Sigmoid colon (tissue), 7 donors: ENCODE results near the gene PAWR. TPM values are rescaled to one million over a fixed set of nuclear protein-coding genes. Genes with fewer than 3 reads are reported as not detected.

ENCODE experiments used
- DNase-seq: peaks from one replicate; pipeline ENCODE4 v3.0.0-alpha.2; 2019
- H3K27ac ChIP-seq, 4 donors: fragments of 200-600 bp; sonication (generic); one replicate each; pipeline ENCODE4 v1.5.1; 2016 to 2019; ENCODE audit warnings: mild to moderate bottlenecking in 1 of 4
- H3K27me3 ChIP-seq, 3 donors: fragments of 200-600 bp; sonication (generic); one replicate each; pipeline ENCODE4 v1.5.1; 2019; ENCODE audit warnings: mild to moderate bottlenecking in 1 of 3
- H3K36me3 ChIP-seq, 4 donors: fragments of 200-600 bp; sonication (generic); one replicate each; pipeline ENCODE4 v1.5.1; 2016 to 2019
- H3K4me1 ChIP-seq, 4 donors: fragments of 200-600 bp; sonication (generic); one replicate each; pipeline ENCODE4 v1.5.1; 2017 to 2019
- H3K4me3 ChIP-seq, 4 donors: fragments of 200-600 bp; sonication (generic); one replicate each; pipeline ENCODE4 v1.5.1; 2017 to 2019; ENCODE audit warnings: mild to moderate bottlenecking in 2 of 4, moderate library complexity in 1 of 4
- H3K9me3 ChIP-seq, 4 donors: fragments of 200-600 bp in 3 of 4; sonication (generic) in 3 of 4; one replicate each; pipeline versions ENCODE4 v1.5.1 to v1.6.1; 2013 to 2019
- CTCF ChIP-seq, 4 experiments: fragments of 450-650 bp in 3 of 4; fragments of 200-600 bp in 1 of 4; IDR thresholded peaks; one replicate each; pipeline ENCODE4 v1.5.1; 2016 to 2019; ENCODE audit warnings: antibody characterized with exemption in 4 of 4, mild to moderate bottlenecking in 3 of 4, moderate library complexity in 2 of 4
- EP300 ChIP-seq, 4 donors: sonication (generic); formaldehyde crosslinking; IDR thresholded peaks; one replicate each; pipeline ENCODE4 v1.6.1; 2017; ENCODE audit warnings: antibody characterized with exemption in 4 of 4
- POLR2A ChIP-seq, 2 donors: fragments of 450-650 bp; IDR thresholded peaks; one replicate each; pipeline ENCODE4 v1.6.1; 2016; ENCODE audit warnings: antibody characterized with exemption in 2 of 2, mild to moderate bottlenecking in 2 of 2, moderate library complexity in 2 of 2
- POLR2AphosphoS5 ChIP-seq, 4 donors: sonication (generic); formaldehyde crosslinking; IDR thresholded peaks; one replicate each; pipeline ENCODE4 v1.6.1; 2017; ENCODE audit warnings: antibody characterized with exemption in 4 of 4
- WGBS, 2 donors: extraction: QIAGEN DNeasy Blood & Tissue Kit; methylation state at CpG; one replicate each; pipeline ENCODE4 v1.1.7; 2013; 5-methylcytosine and 5-hydroxymethylcytosine counted together
- intact Hi-C: fragments of 100-400 bp; cut with DNase I; formaldehyde crosslinking; loops from one replicate; pipeline ENCODE4 v1.15.1; 2023
- polyA plus RNA-seq, 3 donors: library from polyadenylated mRNA; stranded (reverse); fragments of 200-250 nt; gene quantifications; one replicate each; pipeline ENCODE4 v1.2.3, GENCODE V29; 2013
- total RNA-seq, 4 donors: library from RNA; depleted of rRNA; stranded (reverse); fragments of >200 nt; gene quantifications; one replicate each; pipeline ENCODE4 v1.1.0, GENCODE V29; 2016
- donor health status: healthy with polysubstance abuse.
- donor health status: Bipolar disorder and iron deficiency.
- donor health status: healthy.

The PAWR gene
- total and polyA plus RNA-seq, 7 donors, result 7.8 to 53.5 (median 24.5) TPM

- 4 to 16% methylated on average over 11 of the region's 11 CpGs for WGBS, 2 donors
- intact Hi-C loops, result loop anchor here (2.0 kb wide), 1 partner anchor 495 kb away; no protein-coding TSS in a partner anchor
- Histone ChIP-seq H3K4me1 (peaks cover 0 to 31% (median 9%) of the 10 kb centered on the region in 4 donors), H3K9me3 (no peaks in the 10 kb centered on the region), H3K36me3 (no peaks in the 10 kb centered on the region), H3K27me3 (no peaks in the 10 kb centered on the region), H3K27ac (peak overlapping the region; percentile 83 to 91 (median 87)), H3K4me3 (peak overlapping the region; percentile 69 to 88 (median 86))
- TF ChIP-seq POLR2A (IDR thresholded peaks at IDR 0.05) (no peak), POLR2AphosphoS5 (IDR thresholded peaks at IDR 0.05) (no peak), CTCF (IDR thresholded peaks at IDR 0.05) (no peak), EP300 (IDR thresholded peaks at IDR 0.05) (no peak)
- DNase-seq, result no peak
Measured at GRCh38 chr12:79691511-79692248, 916 bp upstream of the PAWR start.

GRCh38 chr12:79690142-79690637, 574 bp downstream of the PAWR start:
- Histone ChIP-seq H3K36me3 (no peaks in the 10 kb centered on the region), H3K4me1 (peaks cover 0 to 39% (median 10%) of the 10 kb centered on the region in 4 donors), H3K4me3 (peak overlapping the region; percentile 69 to 88 (median 86)), H3K27me3 (no peaks in the 10 kb centered on the region), H3K27ac (peak overlapping the region; percentile 83 to 91 (median 87)), H3K9me3 (no peaks in the 10 kb centered on the region)
- intact Hi-C loops, result loop anchor here (2.0 kb wide), 1 partner anchor 497 kb away; no protein-coding TSS in a partner anchor
- no peak for TF ChIP-seq EP300 (IDR thresholded peaks at IDR 0.05)
- no peak for TF ChIP-seq CTCF (IDR thresholded peaks at IDR 0.05)
- no peak for TF ChIP-seq POLR2A (IDR thresholded peaks at IDR 0.05)
- no peak for TF ChIP-seq POLR2AphosphoS5 (IDR thresholded peaks at IDR 0.05)
- WGBS, 2 donors, result 0% methylated on average over 45 of the region's 45 CpGs
- DNase-seq, result no peak

DNA sequence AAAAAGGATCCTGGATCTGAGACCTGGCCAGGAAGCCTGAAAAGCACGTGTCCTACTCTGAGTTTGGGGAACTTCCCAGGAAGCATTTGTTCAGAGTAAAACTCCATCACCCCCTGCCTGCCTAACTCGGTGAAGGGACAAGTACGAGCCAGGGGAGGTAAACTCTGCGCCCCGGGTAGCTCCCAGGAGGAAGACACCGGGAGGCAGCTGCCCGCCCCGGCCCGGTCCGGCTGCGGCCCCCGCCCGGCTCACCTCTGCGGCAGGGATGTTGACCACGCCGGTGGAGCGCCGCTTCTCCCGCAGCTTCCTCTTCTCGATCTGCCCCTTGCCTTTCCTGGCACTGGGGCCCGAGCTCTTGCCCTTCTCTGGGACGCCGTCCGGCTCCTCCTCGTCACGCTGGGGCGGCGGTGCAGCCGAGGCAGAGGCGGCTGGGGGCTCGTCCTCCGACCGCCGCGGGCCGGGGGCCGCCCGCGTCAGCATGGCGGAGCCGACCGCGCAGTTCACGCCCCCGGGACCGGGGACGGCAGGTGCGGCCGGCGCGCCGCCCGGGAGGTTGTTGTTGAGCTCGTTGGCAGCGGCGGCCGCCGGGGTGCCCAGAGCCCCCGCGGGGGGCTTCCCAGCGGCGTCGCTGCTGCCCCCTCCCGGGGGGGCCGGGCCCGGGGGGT, 1.2 kb downstream of the PAWR start:
- Histone ChIP-seq H3K4me3 (peak overlapping the region; percentile 69 to 88 (median 86)), H3K27me3 (no peaks in the 10 kb centered on the region), H3K9me3 (no peaks in the 10 kb centered on the region), H3K36me3 (no peaks in the 10 kb centered on the region), H3K27ac (peak overlapping the region; percentile 83 to 91 (median 87)), H3K4me1 (peaks cover 0 to 39% (median 12%) of the 10 kb centered on the region in 4 donors)
- intact Hi-C loops, result loop anchor here (2.0 to 5.0 kb wide), 2 partner anchors 132 to 497 kb away; no protein-coding TSS in a partner anchor
- DNase-seq, result no peak
- TF ChIP-seq POLR2AphosphoS5 (IDR thresholded peaks at IDR 0.05) (peak in 3 of 4 donors; percentile 15 to 33 (median 22)), CTCF (IDR thresholded peaks at IDR 0.05) (no peak), POLR2A (IDR thresholded peaks at IDR 0.05) (no peak)
- 1% methylated on average over 66 of the region's 66 CpGs for WGBS, 2 donors

DNA sequence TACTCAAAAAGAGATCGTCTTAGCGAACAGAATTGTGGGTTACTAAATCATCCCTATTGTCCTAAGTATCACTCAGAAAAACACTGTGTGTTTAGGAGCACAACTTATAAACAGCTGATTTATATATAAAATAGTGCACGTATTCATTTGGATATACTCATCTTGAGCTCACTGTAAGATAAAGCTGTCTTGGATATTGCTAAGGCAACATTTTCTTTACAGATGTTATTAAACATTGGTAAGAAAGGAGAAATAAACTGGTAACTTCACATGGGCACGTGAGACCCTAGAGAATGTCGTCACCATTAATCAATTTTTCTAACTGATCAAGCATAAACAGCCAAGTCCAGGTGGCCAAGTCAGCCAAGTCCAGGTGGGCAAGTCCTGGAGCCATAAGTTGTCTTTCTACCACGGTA, 1.7 kb downstream of the PAWR start:
- no peaks in the 10 kb centered on the region for H3K9me3 ChIP-seq
- H3K27me3 ChIP-seq, result no peaks in the 10 kb centered on the region
- H3K4me3 ChIP-seq, result peak overlapping the region; percentile 69 to 88 (median 86)
- intact Hi-C loops, result loop anchor here (5.0 kb wide), 1 partner anchor 132 kb away; no protein-coding TSS in a partner anchor
- TF ChIP-seq EP300 (IDR thresholded peaks at IDR 0.05) (no peak), CTCF (IDR thresholded peaks at IDR 0.05) (no peak), POLR2A (IDR thresholded peaks at IDR 0.05) (no peak), POLR2AphosphoS5 (IDR thresholded peaks at IDR 0.05) (no peak)
- peak overlapping the region; percentile 83 to 91 (median 87) for H3K27ac ChIP-seq
- H3K36me3 ChIP-seq, result no peaks in the 10 kb centered on the region
- 1 to 3% methylated on average over 6 of the region's 6 CpGs for WGBS, 2 donors
- no peak for DNase-seq
- peaks cover 0 to 43% (median 14%) of the 10 kb centered on the region in 4 donors for H3K4me1 ChIP-seq
